ENCODE data around the gene SCYGR4.

- no peak for TF ChIP-seq CTCF (IDR thresholded peaks at IDR 0.05 in 4 of 5, conservative IDR thresholded peaks at IDR 0.05 in 1 of 5)
- TF ChIP-seq POLR2A (IDR thresholded peaks at IDR 0.05): no peak
These were observed 25.4 kb downstream of the SCYGR4 start for GRCh38 chr2:227642656-227643055.
